SK-N-SH (cell line): ENCODE results near the gene NOS2. TPM values are rescaled to one million over a fixed set of nuclear protein-coding genes. Genes with fewer than 3 reads are reported as not detected.
"Not testable (repeated sequence)": the region's sequence is repeated elsewhere in the genome, so short reads cannot be mapped to it uniquely, and the experiment has no call there.

Experiments
- CTCF ChIA-PET: fragments of 300-600, 350-600 bp; formaldehyde crosslinking; extraction: SDS; loops from one replicate; lab custom pipeline; 2021; lab: Yijun Ruan, JAX
- POLR2A ChIA-PET: fragments of 350-600 bp; sonication (Branson Sonifier 250); formaldehyde crosslinking; extraction: SDS; loops from one replicate; lab custom pipeline; 2020; ENCODE audit warnings: antibody characterized with exemption, inconsistent platforms; lab: Yijun Ruan, JAX
- DNase-seq: peaks from one replicate; pipeline ENCODE4 v3.0.0; 2012
- H2AFZ ChIP-seq: fragments of 200-600 bp; sonication (generic); 2 replicates; pipeline ENCODE4 v1.8.1; 2016; ENCODE audit warnings: antibody characterized with exemption, mild to moderate bottlenecking, low read depth
- H3F3A ChIP-seq: fragments of 200-600 bp; sonication (generic); replicated peaks from 2 replicates; pipeline ENCODE3; 2016; ENCODE audit warnings: antibody characterized with exemption, mild to moderate bottlenecking; ENCODE audit not compliant: insufficient read depth
- H3K27ac ChIP-seq, 2 experiments: fragments of 200-500 bp in 1 of 2; fragments of 200-600 bp in 1 of 2; sonication (Bioruptor generic) in 1 of 2; sonication (generic), shearing (Covaris generic) in 1 of 2; 2 replicates each; pipeline versions ENCODE4 v1.5.1 to v1.6.1; 2014 to 2016; ENCODE audit warnings: low read depth in 2 of 2, inconsistent platforms in 1 of 2, low read length in 1 of 2, mild to moderate bottlenecking in 1 of 2, mixed read lengths in 1 of 2
- H3K27me3 ChIP-seq: fragments of 200-600 bp; sonication (generic), shearing (Covaris generic); 2 replicates; pipeline ENCODE4 v1.6.1; 2016; ENCODE audit warnings: mixed run types; ENCODE audit not compliant: insufficient read depth
- H3K36me3 ChIP-seq, 2 experiments: fragments of 200-500 bp in 1 of 2; fragments of 200-600 bp in 1 of 2; sonication (Bioruptor generic) in 1 of 2; sonication (generic) in 1 of 2; replicated peaks in 1 of 2; 2 replicates each; pipeline versions ENCODE3 to v1.5.1; 2014 to 2016; ENCODE audit warnings: low read length in 1 of 2, mild to moderate bottlenecking in 1 of 2; ENCODE audit not compliant: insufficient read depth in 2 of 2, control insufficient read depth in 1 of 2
- H3K4me1 ChIP-seq, 2 experiments: fragments of 200-500 bp in 1 of 2; fragments of 200-600 bp in 1 of 2; sonication (Bioruptor generic) in 1 of 2; sonication (generic), shearing (Covaris generic) in 1 of 2; 2 replicates each; pipeline versions ENCODE4 v1.5.1 to v1.6.1; 2014 to 2016; ENCODE audit warnings: low read depth in 1 of 2, low read length in 1 of 2, mixed run types in 1 of 2; ENCODE audit not compliant: insufficient read depth in 2 of 2, control insufficient read depth in 1 of 2
- H3K4me2 ChIP-seq: fragments of 200-600 bp; sonication (generic), shearing (Covaris generic); 2 replicates; pipeline ENCODE4 v1.6.1; 2017; ENCODE audit warnings: mixed run types
- H3K4me3 ChIP-seq, 2 experiments: fragments of 200-500 bp in 1 of 2; fragments of 200-600 bp in 1 of 2; sonication (Bioruptor generic) in 1 of 2; sonication (generic), shearing (Covaris generic) in 1 of 2; 2 replicates each; pipeline versions ENCODE4 v1.5.1 to v1.8.1; 2014 to 2016; ENCODE audit warnings: low read depth in 2 of 2, inconsistent platforms in 1 of 2, low read length in 1 of 2, mild to moderate bottlenecking in 1 of 2, mixed read lengths in 1 of 2, moderate library complexity in 1 of 2
- H3K79me2 ChIP-seq: fragments of 200-600 bp; sonication (generic); 2 replicates; pipeline ENCODE4 v1.8.1; 2017; ENCODE audit warnings: mild to moderate bottlenecking; ENCODE audit not compliant: insufficient read depth
- H3K9ac ChIP-seq: fragments of 200-600 bp; sonication (generic); 2 replicates; pipeline ENCODE4 v1.6.1; 2017; ENCODE audit warnings: mixed run types
- H3K9me2 ChIP-seq: fragments of 200-600 bp; sonication (generic); 2 replicates; pipeline ENCODE4 v1.6.1; 2017; ENCODE audit warnings: mixed run types
- H3K9me3 ChIP-seq: fragments of 200-600 bp; sonication (generic); 2 replicates; pipeline ENCODE4 v1.6.1; 2017; ENCODE audit warnings: mixed run types, mild to moderate bottlenecking, moderate library complexity
- H4K20me1 ChIP-seq: fragments of 200-600 bp; sonication (generic); 2 replicates; pipeline ENCODE4 v1.6.1; 2017; ENCODE audit warnings: mild to moderate bottlenecking, mixed run types; ENCODE audit not compliant: insufficient read depth
- ELF1 ChIP-seq: IDR thresholded peaks from 2 replicates; pipeline ENCODE4 v1.4.0; 2012
- FOXJ3 ChIP-seq: sonication (generic); formaldehyde crosslinking; IDR thresholded peaks from 2 replicates; pipeline ENCODE4 v1.5.1; 2020; ENCODE audit warnings: mild to moderate bottlenecking, missing genetic modification reagents
- JUND ChIP-seq: IDR thresholded peaks from 2 replicates; pipeline ENCODE4 v1.4.0; 2012
- MXI1 ChIP-seq: IDR thresholded peaks from 2 replicates; pipeline ENCODE4 v1.6.1; 2012; ENCODE audit warnings: mild to moderate bottlenecking, low read depth, low read length, improper control_type of control experiment
- NFIC ChIP-seq: IDR thresholded peaks from 2 replicates; pipeline ENCODE4 v1.4.0; 2012; ENCODE audit warnings: borderline replicate concordance
- PBX3 ChIP-seq: IDR thresholded peaks from 2 replicates; pipeline ENCODE4; 2012
- RXRA ChIP-seq: IDR thresholded peaks from 2 replicates; pipeline ENCODE4 v1.4.0; 2012; ENCODE audit warnings: low read depth, mild to moderate bottlenecking, borderline replicate concordance
- TCF12 ChIP-seq: IDR thresholded peaks from 2 replicates; pipeline ENCODE4 v1.4.0; 2012
- WGBS: methylation state at CpG from one replicate; pipeline ENCODE4 v1.1.6; 2017; ENCODE audit warnings: low lambda C conversion rate; 5-methylcytosine and 5-hydroxymethylcytosine counted together
- polyA plus RNA-seq, 3 experiments: library from polyadenylated mRNA; depleted of rRNA; stranded (reverse); fragments of >200 nt; gene quantifications; 2 replicates each; pipeline ENCODE4 v1.2.3, GENCODE V29; 2012

NOS2 gene
- polyA plus RNA-seq, 1 of the 3 experiments (the other 2 are of a cell fraction), result not detected

- no peak for TF ChIP-seq PBX3
- no peak for TF ChIP-seq MXI1
- no peak for TF ChIP-seq TCF12
These were observed 58.3 kb downstream of the NOS2 start (continued) for GRCh38 chr17:27741971-27742575.

GRCh38 chr17:27741361-27741861 is 58.9 kb downstream of the NOS2 start:
- Histone ChIP-seq H3K9me2 (no peaks in the 10 kb centered on the region), H3K36me3 (no peaks in the 10 kb centered on the region), H3F3A (no peaks in the 10 kb centered on the region), H3K27ac (no peak overlapping the region), H3K4me3 (no peak overlapping the region), H2AFZ (no peak overlapping the region), H3K4me1 (no peaks in the 10 kb centered on the region), H3K79me2 (no peaks in the 10 kb centered on the region), H3K9ac (no peak overlapping the region), H3K27me3 (no peaks in the 10 kb centered on the region; the same call in 1 of the 2 replicates), H4K20me1 (no peaks in the 10 kb centered on the region), H3K9me3 (no peaks in the 10 kb centered on the region), H3K4me2 (no peak overlapping the region)
- TF ChIP-seq JUND (no peak), FOXJ3 (CRISPR knock-in tag) (no peak), TCF12 (no peak), ELF1 (no peak), RXRA (no peak)
- CTCF ChIA-PET, result interaction anchor here (0.9 to 2.2 kb wide), 7 partner anchors 8 to 504 kb away, joined by 3 to 14 read pairs (median 4); no protein-coding TSS in a partner anchor
- POLR2A ChIA-PET, result no interaction called here
- no peak for DNase-seq
- 38% methylated on average over 5 of the region's 9 CpGs for WGBS

- H3K27ac ChIP-seq, H3K4me1 ChIP-seq, H3K36me3 ChIP-seq, POLR2A ChIA-PET, H3K27me3 ChIP-seq, H3F3A ChIP-seq, DNase-seq, H3K9me3 ChIP-seq, H3K9ac ChIP-seq, H2AFZ ChIP-seq, H3K4me3 ChIP-seq, H3K9me2 ChIP-seq, H3K4me2 ChIP-seq, H3K79me2 ChIP-seq, H4K20me1 ChIP-seq: not testable (repeated sequence)
- WGBS, result 54% methylated on average over 5 of the region's 5 CpGs
- CTCF ChIA-PET, result interaction anchor here (1.1 to 4.3 kb wide), 3 partner anchors 16 to 138 kb away, joined by 3 to 21 read pairs (median 14); no protein-coding TSS in a partner anchor
These were observed 59.8 kb downstream of the NOS2 start for GRCh38 chr17:27740541-27740940.

GRCh38 chr17:27733773-27734172 is 66.6 kb downstream of the NOS2 start:
- TF ChIP-seq PBX3, result no peak
- no peak for TF ChIP-seq RXRA
- no peak for TF ChIP-seq NFIC
- H3F3A ChIP-seq, result no peaks in the 10 kb centered on the region
- POLR2A ChIA-PET, result no interaction called here
- no peaks in the 10 kb centered on the region for H3K36me3 ChIP-seq
- no peak overlapping the region for H3K4me2 ChIP-seq
- H3K4me1 ChIP-seq, result no peaks in the 10 kb centered on the region
- no peak overlapping the region for H2AFZ ChIP-seq
- CTCF ChIA-PET, result interaction anchor here (0.6 to 2.7 kb wide), 4 partner anchors 13 to 130 kb away, joined by 3 to 9 read pairs (median 4); no protein-coding TSS in a partner anchor
- H4K20me1 ChIP-seq, result no peaks in the 10 kb centered on the region
- no peaks in the 10 kb centered on the region; the same call in 1 of the 2 replicates for H3K79me2 ChIP-seq
- H3K27me3 ChIP-seq, result no peaks in the 10 kb centered on the region
- DNase-seq, result no peak
- no peaks in the 10 kb centered on the region for H3K9me2 ChIP-seq
- no peak overlapping the region for H3K9ac ChIP-seq
- H3K27ac ChIP-seq, result no peak overlapping the region
- no peak overlapping the region for H3K4me3 ChIP-seq
- H3K9me3 ChIP-seq, result no peaks in the 10 kb centered on the region
- WGBS, result 51% methylated on average over 3 of the region's 3 CpGs

GRCh38 chr17:27732746-27733145 is 67.6 kb downstream of the NOS2 start:
- H3K4me3 ChIP-seq, H4K20me1 ChIP-seq, H3K27ac ChIP-seq, H3K9me3 ChIP-seq, H3K79me2 ChIP-seq, H3K27me3 ChIP-seq, H2AFZ ChIP-seq, H3K4me1 ChIP-seq, POLR2A ChIA-PET, H3K9me2 ChIP-seq, DNase-seq, H3K4me2 ChIP-seq, H3F3A ChIP-seq, H3K9ac ChIP-seq, H3K36me3 ChIP-seq: not testable (repeated sequence)
- CTCF ChIA-PET, result interaction anchor here (1.1 to 2.7 kb wide), 4 partner anchors 9 to 147 kb away, joined by 3 to 9 read pairs (median 4); no protein-coding TSS in a partner anchor
